ENCODE data around the gene PCDHA5.
"Not testable (repeated sequence)": the region's sequence is repeated elsewhere in the genome, so short reads cannot be mapped to it uniquely, and the experiment has no call there.

PCDHA5 gene

GRCh38 chr5:140821375-140822280 is at the start of gene PCDHA5:
TSS of gene PCDHA5 (plus strand) at chr5:140821613.
- no peak for DNase-seq

- DNase-seq = no peak
Measured at GRCh38 chr5:140780512-140780911, 40.9 kb upstream of the PCDHA5 start.

- DNase-seq = no peak
Measured at GRCh38 chr5:140785905-140786686, 35.3 kb upstream of the PCDHA5 start, which contains the start of gene PCDHA1. TSS of gene PCDHA1 (plus strand) at chr5:140786140.

GRCh38 chr5:140787422-140787821 is 34.0 kb upstream of the PCDHA5 start:
- DNase-seq = not testable (repeated sequence)

- not testable (repeated sequence) for DNase-seq
Measured at GRCh38 chr5:140787849-140788504, 33.4 kb upstream of the PCDHA5 start.

- no peak for DNase-seq
Measured at GRCh38 chr5:140791089-140791488, 30.3 kb upstream of the PCDHA5 start.

GRCh38 chr5:140794595-140795258 is 26.7 kb upstream of the PCDHA5 start, which contains the start of gene PCDHA2:
TSS of gene PCDHA2 (plus strand) at chr5:140794852.
- no peak for DNase-seq

- no peak for DNase-seq
Measured at GRCh38 chr5:140795259-140795641, 26.2 kb upstream of the PCDHA5 start.

- DNase-seq = not testable (repeated sequence)
Measured at GRCh38 chr5:140796072-140796717, 25.2 kb upstream of the PCDHA5 start.

GRCh38 chr5:140796718-140797095 is 24.7 kb upstream of the PCDHA5 start:
- DNase-seq = no peak

- no peak for DNase-seq
Measured at GRCh38 chr5:140800816-140801493, 20.5 kb upstream of the PCDHA5 start, which contains the start of gene PCDHA3. TSS of gene PCDHA3 (plus strand) at chr5:140801057.

GRCh38 chr5:140801494-140801841 is 19.9 kb upstream of the PCDHA5 start:
- DNase-seq = no peak

GRCh38 chr5:140802381-140802780 is 19.0 kb upstream of the PCDHA5 start:
- DNase-seq = not testable (repeated sequence)

GRCh38 chr5:140802781-140803271 is 18.6 kb upstream of the PCDHA5 start:
- no peak for DNase-seq

- DNase-seq = no peak
Measured at GRCh38 chr5:140806834-140807775, 14.3 kb upstream of the PCDHA5 start, which contains the start of gene PCDHA4. TSS of gene PCDHA4 (plus strand) at chr5:140807068.

GRCh38 chr5:140808241-140808888 is 13.0 kb upstream of the PCDHA5 start:
- not testable (repeated sequence) for DNase-seq

- DNase-seq = no peak
Measured at GRCh38 chr5:140808889-140809291, 12.5 kb upstream of the PCDHA5 start.

- no peak for DNase-seq
Measured at GRCh38 chr5:140822281-140822629, 842 bp downstream of the PCDHA5 start.

GRCh38 chr5:140822969-140823368 is 1.6 kb downstream of the PCDHA5 start:
- not testable (repeated sequence) for DNase-seq
